Ammon's horn (tissue), 1 donor: ENCODE measurements around the gene LRRC74B.

Source experiments
- DNase-seq: peaks from one replicate; pipeline ENCODE4 v3.0.0-alpha.2; 2016; ENCODE audit warnings: low spot score

LRRC74B gene

DNA sequence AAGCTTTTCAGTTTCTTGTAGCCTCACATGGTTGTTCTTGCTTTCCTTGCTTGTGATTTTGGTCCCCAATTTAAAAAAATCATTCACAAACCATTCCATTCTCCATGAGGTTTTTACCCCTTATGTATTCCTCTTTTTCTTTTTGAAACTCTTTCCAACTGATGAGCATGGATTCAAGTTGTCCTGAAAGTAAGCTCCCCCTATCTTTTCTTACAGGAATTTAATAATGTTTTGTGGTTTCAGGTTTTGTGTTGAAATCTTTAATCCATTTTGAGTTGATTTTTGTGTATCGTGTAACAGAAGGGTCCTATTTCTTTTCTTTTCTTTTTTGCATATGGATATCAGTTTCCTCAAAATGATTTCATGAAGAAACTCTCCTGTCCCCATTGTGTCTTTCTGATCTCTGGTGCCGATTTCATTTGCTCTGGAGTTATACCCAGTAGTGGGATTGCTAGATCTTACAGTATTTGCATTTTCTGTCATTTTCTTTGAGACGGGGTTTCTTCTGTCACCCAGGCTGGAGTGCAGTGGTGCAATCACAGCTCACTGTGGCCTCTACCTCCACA is 58.5 kb downstream of the LRRC74B start:
- DNase-seq = no peak

DNA sequence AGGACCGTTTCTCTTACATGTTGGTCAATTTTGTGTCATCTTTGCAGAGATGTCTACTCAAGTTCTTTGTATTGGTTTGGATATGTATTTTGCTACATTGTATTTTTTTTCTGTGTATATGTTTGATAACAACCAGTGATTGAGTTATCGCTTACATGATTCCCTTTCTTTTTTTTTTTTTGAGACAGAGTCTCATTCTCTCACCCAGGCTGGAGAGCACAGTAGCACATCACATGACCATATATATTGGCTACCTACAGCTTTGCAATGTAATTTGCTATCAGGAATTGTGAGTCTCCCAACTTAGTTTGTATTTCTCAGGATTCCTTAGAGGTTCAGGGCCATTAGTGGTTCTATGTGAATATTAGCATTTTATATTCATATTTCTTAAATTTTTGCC is 59.5 kb downstream of the LRRC74B start:
- DNase-seq = no peak

DNA sequence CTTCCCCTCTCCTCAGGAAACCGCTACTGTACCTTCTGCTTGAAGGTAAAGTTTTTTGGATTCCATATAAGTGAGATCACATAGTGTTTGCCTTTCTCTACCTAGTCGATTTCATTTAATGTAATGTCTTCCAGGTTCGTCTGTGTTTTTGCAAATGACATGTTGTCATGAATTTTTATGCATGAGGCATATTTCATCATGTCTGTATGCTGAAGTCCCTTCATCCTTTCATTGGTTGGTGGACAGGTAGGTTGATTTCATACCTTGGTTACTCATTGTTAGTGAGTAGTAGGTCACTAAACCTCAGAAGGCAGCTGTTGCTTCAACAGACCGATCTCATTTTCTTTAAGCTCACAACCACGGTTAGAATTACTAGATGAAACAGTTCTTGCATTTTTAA is 60.3 kb downstream of the LRRC74B start:
- no peak for DNase-seq

DNA sequence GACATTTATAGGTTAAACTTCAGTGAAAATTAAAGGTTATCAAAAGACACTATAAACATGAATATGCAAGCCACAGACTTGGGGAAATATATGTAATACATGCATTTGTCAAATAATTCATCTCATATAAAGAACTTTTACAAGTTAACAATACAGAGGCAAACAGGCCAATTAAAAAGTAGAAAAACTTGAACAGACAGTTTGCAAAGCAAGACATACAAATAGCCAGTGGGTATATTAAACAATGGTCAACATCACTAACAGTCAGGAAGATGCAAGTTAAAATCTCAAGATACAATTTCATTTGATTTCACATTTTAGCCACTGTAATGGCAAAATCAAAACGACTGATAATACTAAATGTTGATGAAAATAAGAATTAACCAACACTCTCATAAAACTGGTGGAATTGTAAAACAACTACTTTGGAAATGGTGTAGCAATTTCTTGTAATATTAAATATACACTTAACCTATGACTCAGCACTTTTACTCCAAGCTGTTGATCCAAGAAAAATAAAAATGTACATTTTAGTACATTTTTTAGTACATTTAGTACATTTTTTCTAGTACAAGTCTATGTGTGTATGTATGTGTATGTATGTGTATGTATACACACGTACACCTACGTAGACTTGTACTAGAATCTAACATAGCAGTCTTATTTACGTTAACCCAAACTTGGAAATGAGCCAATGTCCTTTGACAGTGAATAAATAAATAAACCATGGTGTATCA is 62.8 kb downstream of the LRRC74B start:
- no peak for DNase-seq
